GM12878 (cell line): ENCODE data around the gene CRKL. TPM values are rescaled to one million over a fixed set of nuclear protein-coding genes. Genes with fewer than 3 reads are reported as not detected.

Source experiments
- ATAC-seq: fragments of 200-7000 bp; cut with Tn5 transposase; 3 replicates; pipeline ENCODE4 v1.9.1; 2020; ENCODE audit warnings: mild to moderate bottlenecking, moderate library complexity
- BruUV-seq: library from RNA; stranded (reverse); fragments of 400-500 nt; replicated peaks from 2 replicates; lab custom pipeline; 2021; lab: Mats Ljungman, UMichigan
- CTCF ChIA-PET: fragments of 300-600 bp; sonication (Branson Sonifier 250); formaldehyde crosslinking; extraction: SDS; loops from one replicate; lab custom pipeline; 2021; ENCODE audit warnings: inconsistent platforms; lab: Yijun Ruan, JAX
- POLR2A ChIA-PET: fragments of 350-600 bp; formaldehyde crosslinking; extraction: SDS; loops from one replicate; lab custom pipeline; 2021; ENCODE audit warnings: inconsistent platforms; lab: Charles Lee
- RAD21 ChIA-PET: fragments of 300-600 bp; sonication (Branson Sonifier 250); formaldehyde crosslinking; loops from one replicate; lab custom pipeline; 2023; ENCODE audit warnings: antibody characterized with exemption; ENCODE audit not compliant: unreplicated experiment; lab: Charles Lee
- SMC1A ChIA-PET: fragments of 300-600 bp; sonication (Branson Sonifier 250); formaldehyde crosslinking; loops from one replicate; lab custom pipeline; 2023; ENCODE audit not compliant: unreplicated experiment, uncharacterized antibody; lab: Charles Lee
- DNase-seq: peaks from one replicate; pipeline ENCODE4 v3.0.0-alpha.2; 2011; ENCODE audit warnings: low read depth, low spot score
- FAIRE-seq: peaks from 3 replicates; lab custom pipeline; 2011; peaks lifted over from hg19 to GRCh38; lab: Jason Lieb, UNC
- H2AFZ ChIP-seq: 2 replicates; pipeline ENCODE4 v1.6.0; 2011; ENCODE audit warnings: low read depth, low read length, control low read depth; ENCODE audit not compliant: control insufficient read depth
- H3K27ac ChIP-seq: 2 replicates; pipeline ENCODE4 v1.5.1; 2011; ENCODE audit warnings: control low read depth; ENCODE audit not compliant: control insufficient read depth, insufficient read depth
- H3K27me3 ChIP-seq, 2 experiments: replicated peaks in 1 of 2; 2 replicates each; pipeline versions ENCODE4 v1.6.0 to v1.6.1; 2011; ENCODE audit warnings: low read length in 1 of 2; ENCODE audit not compliant: control insufficient read depth in 2 of 2, insufficient read depth in 2 of 2
- H3K36me3 ChIP-seq, 2 experiments: 2 replicates each; pipeline ENCODE4 v1.5.1; 2011; ENCODE audit warnings: low read length in 1 of 2; ENCODE audit not compliant: control insufficient read depth in 2 of 2, insufficient read depth in 2 of 2
- H3K4me1 ChIP-seq: 2 replicates; pipeline ENCODE4 v1.6.1; 2011; ENCODE audit warnings: mild to moderate bottlenecking, low read length, moderate library complexity, mixed read lengths; ENCODE audit not compliant: control insufficient read depth, insufficient read depth
- H3K4me2 ChIP-seq: 2 replicates; pipeline ENCODE4 v1.6.0; 2011; ENCODE audit warnings: control low read depth; ENCODE audit not compliant: control insufficient read depth, insufficient read depth
- H3K4me3 ChIP-seq: fragments of 200-600 bp; sonication (generic); 2 replicates; pipeline ENCODE4 v1.5.1; 2016
- H3K79me2 ChIP-seq: 2 replicates; pipeline ENCODE4 v1.6.0; 2011; ENCODE audit warnings: low read length; ENCODE audit not compliant: control insufficient read depth, insufficient read depth
- H3K9ac ChIP-seq: 2 replicates; pipeline ENCODE4 v1.8.0; 2011; ENCODE audit warnings: low read length, control low read depth, mixed read lengths; ENCODE audit not compliant: control insufficient read depth, insufficient read depth
- H3K9me3 ChIP-seq: replicated peaks from 3 replicates; pipeline ENCODE4 v1.5.1; 2011; ENCODE audit warnings: mild to moderate bottlenecking, low read length; ENCODE audit not compliant: control insufficient read depth, insufficient read depth
- H4K20me1 ChIP-seq: 2 replicates; pipeline ENCODE4 v1.6.0; 2011; ENCODE audit not compliant: control insufficient read depth, insufficient read depth
- CBX3 ChIP-seq: fragments of 200-600 bp; sonication (generic); IDR thresholded peaks from 2 replicates; pipeline ENCODE4 v1.6.1; 2016; ENCODE audit warnings: low read depth, borderline replicate concordance
- EZH2 ChIP-seq: IDR thresholded peaks from 2 replicates; pipeline ENCODE4 v1.6.1; 2012; ENCODE audit warnings: low read depth, mild to moderate bottlenecking, control low read depth, inconsistent platforms, low read length, borderline replicate concordance; ENCODE audit not compliant: control insufficient read depth
- HDAC6 ChIP-seq: fragments of 200-600 bp; sonication (generic); IDR thresholded peaks from one replicate; pipeline ENCODE4 v1.8.0; 2017; ENCODE audit warnings: antibody characterized with exemption; ENCODE audit not compliant: unreplicated experiment
- MAX ChIP-seq: IDR thresholded peaks from 2 replicates; pipeline ENCODE4 v1.6.1; 2012; ENCODE audit warnings: low read depth, low read length, improper control_type of control experiment
- PAX5 ChIP-seq: IDR thresholded peaks from 2 replicates; pipeline ENCODE4 v1.6.1; 2011; ENCODE audit warnings: low read depth, low read length, borderline replicate concordance
- RELA ChIP-seq: fragments of 450-650 bp; IDR thresholded peaks from 2 replicates; pipeline ENCODE4 v1.8.0; 2014; ENCODE audit warnings: borderline replicate concordance; ENCODE audit not compliant: partially characterized antibody
- REST ChIP-seq: IDR thresholded peaks from 2 replicates; pipeline ENCODE4 v1.6.1; 2012; ENCODE audit warnings: mild to moderate bottlenecking, low read depth, low read length
- SMAD5 ChIP-seq: IDR thresholded peaks from 2 replicates; pipeline ENCODE4 v1.6.1; 2016; ENCODE audit warnings: antibody characterized with exemption, low read depth
- SREBF2 ChIP-seq: IDR thresholded peaks from 2 replicates; pipeline ENCODE4 v1.6.1; 2012; ENCODE audit warnings: mild to moderate bottlenecking, low read length
- TARDBP ChIP-seq: IDR thresholded peaks from 2 replicates; pipeline ENCODE4 v1.6.1; 2016; ENCODE audit warnings: borderline replicate concordance
- TBL1XR1 ChIP-seq: IDR thresholded peaks from 2 replicates; pipeline ENCODE4 v1.6.1; 2012; ENCODE audit warnings: low read depth, low read length, improper control_type of control experiment
- YBX1 ChIP-seq: fragments of 450-650 bp; IDR thresholded peaks from 2 replicates; pipeline ENCODE4 v1.6.1; 2016; ENCODE audit warnings: antibody characterized with exemption
- ZNF24 ChIP-seq: fragments of 450-650 bp; IDR thresholded peaks from 2 replicates; pipeline ENCODE4 v1.6.1; 2017; ENCODE audit warnings: antibody characterized with exemption, mild to moderate bottlenecking
- ZNF687 ChIP-seq: fragments of 450-650 bp; IDR thresholded peaks from 2 replicates; pipeline ENCODE4 v1.6.1; 2017; ENCODE audit warnings: mild to moderate bottlenecking, moderate library complexity
- WGBS: methylation state at CpG from one replicate; pipeline ENCODE4 v1.1.6; 2016; ENCODE audit warnings: low lambda C conversion rate; ENCODE audit not compliant: insufficient replicate concordance, insufficient coverage; ENCODE audit errors: missing lambda C conversion rate; 5-methylcytosine and 5-hydroxymethylcytosine counted together
- in situ Hi-C: fragments of 300-500 bp; cut with MboI; formaldehyde crosslinking; loops from 9 replicates; pipeline ENCODE4 v1.14.3; 2018; ENCODE audit warnings: mixed read lengths
- intact Hi-C: fragments of 100-400 bp; cut with micrococcal nuclease; formaldehyde crosslinking; loops from one replicate; pipeline ENCODE4 v1.14.2; 2022; ENCODE audit not compliant: unreplicated experiment
- polyA plus RNA-seq, 11 experiments: library from polyadenylated mRNA; depleted of rRNA in 4 of 11; unstranded in 6 of 11; stranded (reverse) in 5 of 11; fragments of >200 nt; fragmentation: Nextera tagmentation in 4 of 11; fragmentation: Illumina TruSeq in 1 of 11; extraction: Ambion mirVana in 4 of 11; extraction: Trizol in 1 of 11; gene quantifications; 1 replicate in 1 of 11; 2 replicates in 10 of 11; pipeline versions ENCODE4 v1.2.1 to v1.2.3, GENCODE V29; 2011 to 2016; ENCODE audit warnings: inconsistent platforms in 2 of 11, missing spikeins in 2 of 11, low read depth in 1 of 11
- total RNA-seq, 4 experiments: library from RNA; depleted of rRNA in 3 of 4; stranded (reverse); fragments of >200 nt in 3 of 4; fragmentation: Illumina TruSeq in 1 of 4; extraction: Trizol in 1 of 4; gene quantifications; 2 replicates each; pipeline versions ENCODE4 v1.2.1 to v1.2.3, GENCODE V29; 2013 to 2021

Gene CRKL
- total and polyA plus RNA-seq, 10 of the 15 experiments (the other 5 are each of a cell fraction or from before 2014, with no cell fraction given): 12.6 to 61.2 (median 32.7) TPM

GRCh38 chr22:20875296-20875695 is 41.9 kb upstream of the CRKL start:
- 50% methylated on average over 1 of the region's 1 CpG for WGBS
- no TSS peak for BruUV-seq
- TF ChIP-seq HDAC6 (no peak), REST (no peak), TBL1XR1 (no peak), ZNF687 (no peak), EZH2 (no peak), CBX3 (no peak), SMAD5 (no peak), SREBF2 (no peak), YBX1 (no peak), RELA (no peak), PAX5 (no peak), ZNF24 (no peak), TARDBP (no peak), MAX (no peak)
- H3K27me3 ChIP-seq: no peaks in the 10 kb centered on the region
- ChIA-PET SMC1A (no interaction called here), POLR2A (no interaction called here), RAD21 (no interaction called here), CTCF (no interaction called here)
- no peaks in the 10 kb centered on the region for H4K20me1 ChIP-seq
- H3K4me1 ChIP-seq: no peaks in the 10 kb centered on the region
- no peaks in the 10 kb centered on the region; a peak in 2 of 4 replicates for H3K36me3 ChIP-seq
- ATAC-seq (no peak), DNase-seq (no peak), FAIRE-seq (no peak)
- H3K79me2 ChIP-seq: no peaks in the 10 kb centered on the region
- H3K4me2 ChIP-seq: no peak overlapping the region
- no peak overlapping the region for H3K27ac ChIP-seq
- H3K4me3 ChIP-seq: no peak overlapping the region
- H3K9ac ChIP-seq: no peak overlapping the region
- no peak overlapping the region for H2AFZ ChIP-seq
- H3K9me3 ChIP-seq: no peaks in the 10 kb centered on the region
- intact Hi-C loops (no loop called here), in situ Hi-C loops (no loop called here)
